HCT116 (cell line): Measurements from ENCODE around the gene LGR6. TPM values are rescaled to one million over a fixed set of nuclear protein-coding genes. Genes with fewer than 3 reads are reported as not detected.

Experiments
- ATAC-seq: fragments of 200-7000 bp; cut with Tn5 transposase; 2 replicates; pipeline ENCODE4 v1.9.1; 2020; ENCODE audit warnings: mild to moderate bottlenecking, moderate library complexity
- BruUV-seq: library from RNA; stranded (reverse); fragments of 400-500 nt; replicated peaks from 2 replicates; lab custom pipeline; 2021; lab: Mats Ljungman, UMichigan
- CTCF ChIA-PET: fragments of 300-600 bp; sonication (Branson Sonifier 250); formaldehyde crosslinking; loops from one replicate; lab custom pipeline; 2021; ENCODE audit warnings: antibody characterized with exemption; lab: Charles Lee
- POLR2A ChIA-PET: fragments of 300-600, 350-600 bp; sonication (Branson Sonifier 250); formaldehyde crosslinking; loops from one replicate; lab custom pipeline; 2021; ENCODE audit warnings: antibody characterized with exemption; lab: Charles Lee
- RAD21 ChIA-PET, 2 experiments: fragments of 300-600 bp; sonication (Branson Sonifier 250); formaldehyde crosslinking; loops; one replicate each; lab custom pipeline; 2023; ENCODE audit warnings: low total read pairs in 2 of 2; ENCODE audit not compliant: uncharacterized antibody in 2 of 2, unreplicated experiment in 2 of 2, low non-redundant PET in 1 of 2; lab: Charles Lee
- DNase-seq: peaks from one replicate; pipeline ENCODE4 v3.0.0-alpha.2; 2010; ENCODE audit warnings: low read depth, low spot score
- H2AFZ ChIP-seq: fragments of 200-600 bp; shearing (Covaris generic), sonication (generic); 2 replicates; pipeline ENCODE4 v1.6.1; 2017; ENCODE audit warnings: low read depth, mixed run types, mixed read lengths, antibody characterized with exemption, low read length; ENCODE audit not compliant: poor library complexity, severe bottlenecking
- H3K27ac ChIP-seq: 2 replicates; pipeline ENCODE4 v1.5.1; 2012; ENCODE audit warnings: low read depth, low read length
- H3K27me3 ChIP-seq: fragments of 200-600 bp; sonication (generic); 2 replicates; pipeline ENCODE4 v1.6.1; 2016; ENCODE audit warnings: mixed run types, low read length, mixed read lengths; ENCODE audit not compliant: insufficient read depth
- H3K36me3 ChIP-seq, 2 experiments: fragments of 200-500 bp in 1 of 2; fragments of 200-600 bp in 1 of 2; sonication (Bioruptor generic) in 1 of 2; sonication (generic) in 1 of 2; 2 replicates each; pipeline versions ENCODE4 v1.5.1 to v1.6.1; 2014 to 2016; ENCODE audit warnings: low read length in 2 of 2, inconsistent platforms in 1 of 2, mixed read lengths in 1 of 2, mixed run types in 1 of 2; ENCODE audit not compliant: insufficient read depth in 2 of 2, control insufficient read depth in 1 of 2
- H3K4me1 ChIP-seq, 2 experiments: fragments of 200-600 bp in 1 of 2; sonication (generic) in 1 of 2; 2 replicates each; pipeline versions ENCODE4 v1.5.1 to v1.6.1; 2012 to 2017; ENCODE audit warnings: low read length in 2 of 2, inconsistent platforms in 1 of 2, mild to moderate bottlenecking in 1 of 2, mixed read lengths in 1 of 2, mixed run types in 1 of 2, moderate library complexity in 1 of 2; ENCODE audit not compliant: insufficient read depth in 2 of 2, control insufficient read depth in 1 of 2
- H3K4me2 ChIP-seq: fragments of 200-600 bp; sonication (generic); 2 replicates; pipeline ENCODE4 v1.6.1; 2017; ENCODE audit warnings: mixed run types, low read length, mixed read lengths
- H3K4me3 ChIP-seq, 2 experiments: fragments of 200-600 bp in 1 of 2; sonication (generic) in 1 of 2; replicated peaks in 1 of 2; 2 replicates each; pipeline ENCODE4 v1.5.1; 2011 to 2016; ENCODE audit warnings: low read length in 2 of 2, control low read depth in 1 of 2, low read depth in 1 of 2, mild to moderate bottlenecking in 1 of 2, mixed read lengths in 1 of 2, mixed run types in 1 of 2
- H3K79me2 ChIP-seq: fragments of 200-600 bp; sonication (generic); 2 replicates; pipeline ENCODE4 v1.6.1; 2017; ENCODE audit warnings: mild to moderate bottlenecking, mixed run types, low read length, moderate library complexity, mixed read lengths; ENCODE audit not compliant: insufficient read depth
- H3K9ac ChIP-seq: fragments of 200-600 bp; sonication (generic); 2 replicates; pipeline ENCODE4 v1.6.1; 2016; ENCODE audit warnings: low read length, mixed read lengths
- H3K9me2 ChIP-seq: fragments of 200-600 bp; sonication (generic), shearing (Covaris generic); 2 replicates; pipeline ENCODE4 v1.6.1; 2017; ENCODE audit warnings: mixed run types, mild to moderate bottlenecking, moderate library complexity; ENCODE audit not compliant: insufficient read depth
- H3K9me3 ChIP-seq, 2 experiments: fragments of 200-500 bp in 1 of 2; fragments of 200-600 bp in 1 of 2; sonication (Bioruptor generic) in 1 of 2; sonication (generic) in 1 of 2; 2 replicates each; pipeline ENCODE4 v1.6.1; 2014 to 2017; ENCODE audit warnings: low read length in 2 of 2, mixed read lengths in 2 of 2, inconsistent platforms in 1 of 2, low read depth in 1 of 2, mild to moderate bottlenecking in 1 of 2, mixed run types in 1 of 2, moderate library complexity in 1 of 2; ENCODE audit not compliant: control insufficient read depth in 1 of 2, insufficient read depth in 1 of 2
- H4K20me1 ChIP-seq: fragments of 200-600 bp; sonication (generic), shearing (Covaris generic); 2 replicates; pipeline ENCODE4 v1.6.1; 2017; ENCODE audit warnings: mixed run types, mild to moderate bottlenecking, moderate library complexity; ENCODE audit not compliant: insufficient read depth
- EZH2 ChIP-seq: fragments of 200-600 bp; sonication (generic); IDR thresholded peaks from 2 replicates; pipeline ENCODE4 v1.6.1; 2017; ENCODE audit warnings: antibody characterized with exemption, mixed run types
- FOSL1 ChIP-seq: IDR thresholded peaks from 2 replicates; pipeline ENCODE4 v1.6.1; 2012; ENCODE audit warnings: low read depth
- SIN3A ChIP-seq: IDR thresholded peaks from 2 replicates; pipeline ENCODE4 v1.6.1; 2012; ENCODE audit warnings: low read depth
- intact Hi-C: fragments of 100-400 bp; cut with micrococcal nuclease; formaldehyde crosslinking; loops from 2 replicates; pipeline ENCODE4 v1.10.0; 2022
- total RNA-seq: library from RNA; stranded (reverse); gene quantifications from one replicate; pipeline ENCODE4 v1.2.1, GENCODE V29; 2021; ENCODE audit not compliant: unreplicated experiment
- TF ChIP-seq, protein P1 (sequence below), 3 experiments: fragments of 200-600 bp in 1 of 3; sonication (generic) in 1 of 3; IDR thresholded peaks in 2 of 3; conservative IDR thresholded peaks in 1 of 3; 2 replicates each; pipeline ENCODE4 v1.5.1; 2012 to 2017; ENCODE audit warnings: low read depth in 2 of 3, low read length in 2 of 3, antibody characterized with exemption in 1 of 3, borderline replicate concordance in 1 of 3, control low read depth in 1 of 3, mild to moderate bottlenecking in 1 of 3, mixed read lengths in 1 of 3, mixed run types in 1 of 3, moderate library complexity in 1 of 3; ENCODE audit not compliant: insufficient read depth in 1 of 3
- TF ChIP-seq, protein P2 (sequence below): IDR thresholded peaks from 2 replicates; pipeline ENCODE4 v1.6.1; 2012; ENCODE audit warnings: low read depth

Gene LGR6
- total RNA-seq, 1 experiment from 2014 or later = 0.20 TPM

DNA sequence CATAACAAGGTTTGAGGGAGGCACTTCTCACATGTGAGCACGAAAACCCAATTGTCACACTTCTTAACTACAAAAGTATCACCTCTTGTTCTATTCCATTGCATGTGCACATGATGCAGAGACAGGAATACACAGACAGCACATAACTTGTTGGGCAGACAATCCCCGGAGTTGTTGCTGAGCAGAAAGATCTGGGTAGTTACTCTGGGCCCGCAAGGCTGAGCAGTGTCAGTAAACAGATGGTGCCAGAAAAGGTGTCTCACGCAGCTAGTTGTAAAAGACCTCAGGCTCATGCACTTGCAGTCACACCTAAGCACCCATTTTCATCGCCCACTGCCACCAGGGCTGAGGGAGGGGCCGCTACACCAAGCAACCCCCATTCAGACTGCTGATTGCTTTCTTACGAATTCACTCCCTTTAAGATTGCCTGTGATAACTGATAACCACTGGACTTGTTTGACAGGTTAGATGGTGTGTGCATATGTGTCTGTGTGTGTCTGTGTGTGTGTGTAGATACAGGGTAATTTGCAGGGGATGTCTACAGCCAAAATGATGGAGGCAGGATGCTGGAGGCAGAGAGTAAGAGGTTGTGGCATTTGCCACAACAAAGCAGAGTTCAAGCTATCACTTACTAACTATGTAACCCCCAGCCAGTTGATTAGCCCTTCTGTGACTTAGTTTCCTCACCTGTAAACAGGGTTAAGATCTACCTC lies 4.2 kb downstream of the LGR6 start:
- ChIA-PET CTCF (no interaction called here), RAD21 (no interaction called here), POLR2A (no interaction called here)
- H3K27ac ChIP-seq = no peak overlapping the region
- no peaks in the 10 kb centered on the region for H4K20me1 ChIP-seq
- BruUV-seq = no TSS peak
- H3K4me3 ChIP-seq = no peak overlapping the region
- no peaks in the 10 kb centered on the region for H3K9me3 ChIP-seq
- H2AFZ ChIP-seq = no peak overlapping the region
- no peaks in the 10 kb centered on the region for H3K79me2 ChIP-seq
- intact Hi-C loops = no loop called here
- no peaks in the 10 kb centered on the region for H3K9me2 ChIP-seq
- no peak for TF ChIP-seq FOSL1
- TF ChIP-seq, protein P1, sequence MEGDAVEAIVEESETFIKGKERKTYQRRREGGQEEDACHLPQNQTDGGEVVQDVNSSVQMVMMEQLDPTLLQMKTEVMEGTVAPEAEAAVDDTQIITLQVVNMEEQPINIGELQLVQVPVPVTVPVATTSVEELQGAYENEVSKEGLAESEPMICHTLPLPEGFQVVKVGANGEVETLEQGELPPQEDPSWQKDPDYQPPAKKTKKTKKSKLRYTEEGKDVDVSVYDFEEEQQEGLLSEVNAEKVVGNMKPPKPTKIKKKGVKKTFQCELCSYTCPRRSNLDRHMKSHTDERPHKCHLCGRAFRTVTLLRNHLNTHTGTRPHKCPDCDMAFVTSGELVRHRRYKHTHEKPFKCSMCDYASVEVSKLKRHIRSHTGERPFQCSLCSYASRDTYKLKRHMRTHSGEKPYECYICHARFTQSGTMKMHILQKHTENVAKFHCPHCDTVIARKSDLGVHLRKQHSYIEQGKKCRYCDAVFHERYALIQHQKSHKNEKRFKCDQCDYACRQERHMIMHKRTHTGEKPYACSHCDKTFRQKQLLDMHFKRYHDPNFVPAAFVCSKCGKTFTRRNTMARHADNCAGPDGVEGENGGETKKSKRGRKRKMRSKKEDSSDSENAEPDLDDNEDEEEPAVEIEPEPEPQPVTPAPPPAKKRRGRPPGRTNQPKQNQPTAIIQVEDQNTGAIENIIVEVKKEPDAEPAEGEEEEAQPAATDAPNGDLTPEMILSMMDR (IDR thresholded peaks at IDR 0.05 in 2 of 3, conservative IDR thresholded peaks at IDR 0.05 in 1 of 3; ENCODE audit: borderline replicate concordance in 1 of 3, insufficient read depth in 1 of 3, low read depth in 2 of 3, low read length in 2 of 3) = no peak
- TF ChIP-seq SIN3A = no peak
- TF ChIP-seq EZH2 = no peak
- TF ChIP-seq, protein P2, sequence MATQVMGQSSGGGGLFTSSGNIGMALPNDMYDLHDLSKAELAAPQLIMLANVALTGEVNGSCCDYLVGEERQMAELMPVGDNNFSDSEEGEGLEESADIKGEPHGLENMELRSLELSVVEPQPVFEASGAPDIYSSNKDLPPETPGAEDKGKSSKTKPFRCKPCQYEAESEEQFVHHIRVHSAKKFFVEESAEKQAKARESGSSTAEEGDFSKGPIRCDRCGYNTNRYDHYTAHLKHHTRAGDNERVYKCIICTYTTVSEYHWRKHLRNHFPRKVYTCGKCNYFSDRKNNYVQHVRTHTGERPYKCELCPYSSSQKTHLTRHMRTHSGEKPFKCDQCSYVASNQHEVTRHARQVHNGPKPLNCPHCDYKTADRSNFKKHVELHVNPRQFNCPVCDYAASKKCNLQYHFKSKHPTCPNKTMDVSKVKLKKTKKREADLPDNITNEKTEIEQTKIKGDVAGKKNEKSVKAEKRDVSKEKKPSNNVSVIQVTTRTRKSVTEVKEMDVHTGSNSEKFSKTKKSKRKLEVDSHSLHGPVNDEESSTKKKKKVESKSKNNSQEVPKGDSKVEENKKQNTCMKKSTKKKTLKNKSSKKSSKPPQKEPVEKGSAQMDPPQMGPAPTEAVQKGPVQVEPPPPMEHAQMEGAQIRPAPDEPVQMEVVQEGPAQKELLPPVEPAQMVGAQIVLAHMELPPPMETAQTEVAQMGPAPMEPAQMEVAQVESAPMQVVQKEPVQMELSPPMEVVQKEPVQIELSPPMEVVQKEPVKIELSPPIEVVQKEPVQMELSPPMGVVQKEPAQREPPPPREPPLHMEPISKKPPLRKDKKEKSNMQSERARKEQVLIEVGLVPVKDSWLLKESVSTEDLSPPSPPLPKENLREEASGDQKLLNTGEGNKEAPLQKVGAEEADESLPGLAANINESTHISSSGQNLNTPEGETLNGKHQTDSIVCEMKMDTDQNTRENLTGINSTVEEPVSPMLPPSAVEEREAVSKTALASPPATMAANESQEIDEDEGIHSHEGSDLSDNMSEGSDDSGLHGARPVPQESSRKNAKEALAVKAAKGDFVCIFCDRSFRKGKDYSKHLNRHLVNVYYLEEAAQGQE = no peak
- H3K4me1 ChIP-seq = peaks cover 25 to 26% of the 10 kb centered on the region in 2 experiments
- no peak overlapping the region for H3K4me2 ChIP-seq
- H3K36me3 ChIP-seq = no peaks in the 10 kb centered on the region
- no peak overlapping the region for H3K9ac ChIP-seq
- ATAC-seq (no peak), DNase-seq (no peak)
- H3K27me3 ChIP-seq = no peaks in the 10 kb centered on the region; the same call in 1 of the 2 replicates
